H1 (cell line): Measurements from ENCODE around the gene SMYD3. TPM values are rescaled to one million over a fixed set of nuclear protein-coding genes. Genes with fewer than 3 reads are reported as not detected.

Experiments
- ASH2L ChIP-seq: fragments of 200-600, 300-600 bp; sonication (generic); IDR thresholded peaks from one replicate; pipeline ENCODE4 v1.7.1; 2017; ENCODE audit warnings: low read length
- POU5F1 ChIP-seq: IDR thresholded peaks from 2 replicates; pipeline ENCODE4 v1.6.1; 2011; ENCODE audit warnings: low read depth, mild to moderate bottlenecking, low read length, moderate library complexity
- SIN3A ChIP-seq, 2 experiments: IDR thresholded peaks in 1 of 2; conservative IDR thresholded peaks in 1 of 2; 2 replicates each; pipeline ENCODE4 v1.6.1; 2011 to 2012; ENCODE audit warnings: low read length in 2 of 2, improper control_type of control experiment in 1 of 2, low read depth in 1 of 2, mild to moderate bottlenecking in 1 of 2
- SIRT6 ChIP-seq: IDR thresholded peaks from one replicate; pipeline ENCODE4 v1.7.1; 2012; ENCODE audit warnings: low read length, inconsistent platforms
- polyA plus RNA-seq, 7 experiments: library from polyadenylated mRNA; depleted of rRNA in 3 of 7; stranded (reverse) in 5 of 7; unstranded in 2 of 7; fragments of >200 nt in 5 of 7; fragments of 200-250 nt in 2 of 7; gene quantifications; 1 replicate in 5 of 7; 2 replicates in 1 of 7; 4 replicates in 1 of 7; pipeline versions ENCODE4 v1.2.1 to v1.2.3, GENCODE V29; 2011 to 2013; ENCODE audit warnings: missing spikeins in 2 of 7, mixed read lengths in 2 of 7
- total RNA-seq: library from RNA; stranded (reverse); fragmentation: NEBNext Ultra II Directional; extraction: Animal tissue kit (Norgen Biotek cat#: 25700); gene quantifications from 2 replicates; pipeline ENCODE4 v1.2.1, GENCODE V29; 2021

The SMYD3 gene
- total and polyA plus RNA-seq, 2 of the 8 experiments (the other 6 are each of a cell fraction or from before 2014, with no cell fraction given) = 17.3 to 25.4 TPM

DNA sequence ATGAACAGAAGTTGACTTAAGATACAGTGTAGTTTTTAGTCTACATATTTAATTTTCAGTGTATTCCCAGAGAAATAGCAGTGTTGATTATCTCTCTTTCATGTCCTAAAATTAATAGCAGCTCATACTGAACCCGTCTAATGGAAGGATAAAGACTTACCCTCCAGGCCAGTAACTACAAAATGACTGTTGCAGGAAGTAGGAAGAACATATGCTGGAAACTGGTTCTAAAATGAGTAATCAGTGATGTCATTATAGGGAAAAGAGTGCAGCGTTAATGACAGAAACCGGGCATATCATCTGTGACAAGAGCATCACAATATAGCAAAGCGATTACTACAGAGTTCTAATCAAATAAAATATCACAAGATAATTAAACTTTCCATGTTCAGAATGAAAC is 385.5 kb downstream of the SMYD3 start (continued):
- TF ChIP-seq SIRT6 (no peak), POU5F1 (no peak), SIN3A (conservative IDR thresholded peaks at IDR 0.05 in 1 of 2, IDR thresholded peaks at IDR 0.05 in 1 of 2; ENCODE audit: low read depth in 1 of 2, low read length in 2 of 2) (no peak), ASH2L (no peak)
- TF ChIP-seq, all 59 proteins: peak for 0
